GM19328 (cell line): Measurements from ENCODE around the gene TRIM44.
"Not testable (repeated sequence)": the region's sequence is repeated elsewhere in the genome, so short reads cannot be mapped to it uniquely, and the experiment has no call there.

Experiments used
- ATAC-seq: cut with Tn5 transposase; IDR thresholded peaks from one replicate; pipeline ENCODE4 v1.9.1; 2021; ENCODE audit warnings: mild to moderate bottlenecking, moderate library complexity; ENCODE audit not compliant: unreplicated experiment

TRIM44 gene

DNA sequence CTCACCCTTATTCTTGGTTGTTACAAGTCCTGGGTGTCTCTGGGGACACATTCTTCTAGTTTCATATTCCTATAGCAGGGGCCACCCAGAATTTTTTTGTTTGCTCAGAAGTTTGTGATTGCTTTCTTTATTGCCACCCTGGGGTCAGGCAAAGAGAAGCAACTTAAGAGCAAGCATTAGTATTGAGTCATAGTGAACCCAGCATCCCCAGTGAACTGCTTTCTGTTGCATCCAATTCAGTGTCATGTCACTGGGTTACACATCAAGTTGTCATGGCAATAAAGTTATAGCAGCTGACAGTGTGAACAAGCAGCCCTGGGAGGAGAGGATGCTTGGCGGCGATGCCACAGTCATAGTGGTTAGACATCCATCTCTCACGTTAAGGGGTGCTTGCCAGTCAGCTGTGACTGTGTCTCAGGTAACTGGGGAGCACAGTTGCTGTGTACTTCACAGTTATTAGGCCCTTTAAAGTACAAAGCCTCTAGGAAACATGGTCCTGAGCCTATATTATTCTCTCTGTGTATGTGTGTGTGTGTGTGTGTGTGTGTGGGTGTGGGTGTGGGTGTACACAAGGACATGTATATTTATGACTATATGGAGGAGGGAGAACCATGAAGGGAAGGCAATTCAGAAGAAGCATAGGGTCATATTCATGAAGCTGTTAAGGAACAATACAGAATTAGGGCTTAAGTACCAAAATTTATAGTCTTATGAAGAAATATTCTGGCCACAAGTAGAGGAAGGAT is 52.5 kb downstream of the TRIM44 start:
- peak; percentile 52 for ATAC-seq

DNA sequence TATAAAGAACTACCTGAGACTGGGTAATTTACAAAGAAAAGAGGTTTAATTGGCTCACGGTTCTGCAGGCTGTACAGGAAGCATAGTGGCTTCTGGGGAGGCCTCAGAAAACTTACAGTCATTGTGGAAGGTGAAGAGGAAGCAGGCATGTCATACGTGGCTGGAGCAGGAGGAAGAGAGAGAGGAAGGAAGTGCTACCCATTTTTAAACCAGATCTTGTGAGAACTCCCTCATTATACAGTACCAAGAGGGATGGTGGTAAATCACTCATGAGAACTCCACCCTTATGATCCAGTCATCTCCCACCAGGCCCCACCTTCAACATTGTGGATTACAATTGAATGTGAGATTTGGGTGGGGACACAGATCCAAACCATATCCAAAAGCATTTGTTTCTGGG is 53.1 kb downstream of the TRIM44 start:
- ATAC-seq: not testable (repeated sequence)

DNA sequence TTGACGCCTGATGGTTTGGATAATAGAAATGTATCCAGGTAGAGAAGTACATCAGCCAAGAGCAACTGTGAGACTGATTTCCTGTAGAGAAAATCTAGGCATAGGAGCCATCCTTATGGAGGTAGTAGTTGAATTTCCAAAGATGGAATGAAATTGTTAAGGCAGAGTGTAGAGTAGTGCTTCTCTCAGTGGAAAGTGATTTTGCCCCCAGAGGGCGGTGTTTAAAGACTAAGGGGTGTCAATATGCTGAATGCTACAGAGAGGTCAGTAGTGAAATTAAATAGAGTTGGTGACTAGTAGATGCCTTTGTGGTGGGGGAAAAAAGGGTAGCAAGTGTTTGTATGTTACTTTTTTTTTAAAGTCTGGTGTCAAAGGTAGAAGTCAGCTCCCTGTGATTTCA is 54.5 kb downstream of the TRIM44 start:
- no peak for ATAC-seq

DNA sequence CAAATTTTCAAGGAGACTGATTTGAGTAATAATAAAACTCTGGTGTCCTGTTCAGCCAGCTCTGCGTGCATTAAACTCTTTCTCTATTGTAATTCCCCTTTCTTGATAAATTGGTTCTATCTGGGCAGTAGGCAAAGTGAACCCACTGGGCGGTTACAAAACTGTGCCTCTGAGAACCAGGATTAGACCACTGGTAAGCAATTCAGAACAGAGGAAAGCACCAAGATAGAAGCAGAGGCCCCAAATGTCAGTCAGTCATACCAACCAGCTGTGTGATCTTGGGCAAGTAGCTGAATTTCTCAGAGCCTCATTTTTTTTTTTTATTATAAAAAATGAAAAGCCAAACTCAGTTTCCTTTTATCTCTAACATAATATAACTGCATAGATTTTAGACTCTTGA is 54.9 kb downstream of the TRIM44 start:
- no peak for ATAC-seq

DNA sequence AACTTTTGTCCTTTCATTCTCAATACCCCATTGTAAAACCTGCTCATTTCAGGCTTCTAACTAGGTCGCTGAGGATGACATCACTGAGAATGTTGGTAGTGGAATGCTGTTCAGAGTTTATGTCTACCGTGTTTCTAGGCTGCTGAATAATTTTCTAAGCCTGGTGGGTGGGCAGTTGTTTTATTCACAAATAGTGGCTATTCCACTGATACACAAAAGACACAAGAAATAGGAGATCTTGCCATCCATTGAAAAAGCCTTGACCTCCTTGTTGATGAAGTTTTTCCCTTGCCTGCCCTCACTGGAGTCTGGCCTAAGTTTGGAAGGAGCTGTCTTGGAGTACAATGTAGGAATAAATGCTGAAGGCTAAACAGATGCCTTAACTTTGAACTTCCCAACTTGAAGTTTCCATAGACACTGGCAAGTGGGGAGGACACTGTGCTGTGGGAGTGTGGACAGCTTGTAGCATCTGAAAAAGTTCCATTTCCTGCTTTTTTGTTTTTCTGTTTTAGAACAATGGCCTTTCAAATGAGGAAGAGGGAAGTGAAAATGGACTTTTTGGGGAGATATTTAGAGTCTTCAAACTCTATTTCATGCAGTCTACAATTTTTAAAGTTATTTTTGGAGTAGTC is 59.2 kb downstream of the TRIM44 start:
- peak; percentile 55 for ATAC-seq

DNA sequence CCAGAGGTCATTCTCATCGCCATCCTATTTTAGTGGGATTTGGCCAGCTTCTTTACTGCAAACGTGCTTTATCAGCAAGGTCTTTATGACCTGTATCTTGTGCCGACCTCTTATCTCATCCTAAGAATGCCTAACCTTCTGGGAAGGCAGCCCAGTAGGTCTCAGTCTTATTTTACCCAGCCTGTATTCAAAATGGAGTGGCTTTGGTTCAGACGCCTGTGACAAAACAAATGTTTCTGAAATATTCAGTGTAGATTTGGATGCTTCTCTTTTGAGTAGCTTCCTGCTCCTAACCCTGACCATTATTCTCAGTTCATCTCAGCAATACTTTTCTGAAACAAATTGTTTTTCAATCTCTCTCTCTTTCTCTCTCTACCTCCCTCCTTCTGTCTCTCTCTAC is 60.1 kb downstream of the TRIM44 start:
- no peak for ATAC-seq

DNA sequence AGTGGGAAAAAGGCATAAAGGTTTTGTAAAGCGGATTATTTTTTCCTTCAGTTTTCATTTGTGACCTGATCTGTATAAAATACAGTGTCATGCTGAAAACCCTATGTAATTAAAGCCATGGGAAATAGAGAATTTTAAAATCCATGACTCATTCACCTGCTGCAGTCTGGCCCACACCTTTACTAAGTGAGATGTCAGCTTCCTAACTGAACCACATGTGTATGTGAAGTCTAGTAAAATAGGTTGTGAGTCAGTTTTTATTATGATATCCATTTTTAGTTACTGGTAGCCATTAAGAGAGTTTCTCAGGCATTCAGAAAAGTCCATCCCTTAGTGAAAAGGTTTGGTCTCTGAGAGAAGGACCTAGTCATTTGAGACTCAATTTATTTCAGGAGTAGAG is 60.9 kb downstream of the TRIM44 start:
- no peak for ATAC-seq

DNA sequence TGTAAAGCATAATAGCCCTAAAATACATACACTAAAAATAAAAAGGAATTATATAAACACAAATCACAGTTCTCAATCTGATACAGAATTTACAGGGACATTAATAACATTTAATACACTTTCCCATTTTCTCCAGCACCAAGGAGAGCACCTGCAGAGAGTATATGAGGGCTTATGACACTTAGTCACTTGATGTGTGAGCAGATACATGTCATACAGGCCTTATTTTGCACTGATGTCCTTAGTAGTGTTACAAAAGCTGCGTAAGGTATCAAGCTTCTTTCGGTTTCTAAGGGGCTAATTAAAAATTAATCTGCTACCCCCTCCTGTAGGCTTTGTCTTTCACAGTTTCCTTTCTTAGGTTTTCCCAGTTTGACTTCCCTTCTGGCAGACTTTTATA is 61.3 kb downstream of the TRIM44 start:
- no peak for ATAC-seq

DNA sequence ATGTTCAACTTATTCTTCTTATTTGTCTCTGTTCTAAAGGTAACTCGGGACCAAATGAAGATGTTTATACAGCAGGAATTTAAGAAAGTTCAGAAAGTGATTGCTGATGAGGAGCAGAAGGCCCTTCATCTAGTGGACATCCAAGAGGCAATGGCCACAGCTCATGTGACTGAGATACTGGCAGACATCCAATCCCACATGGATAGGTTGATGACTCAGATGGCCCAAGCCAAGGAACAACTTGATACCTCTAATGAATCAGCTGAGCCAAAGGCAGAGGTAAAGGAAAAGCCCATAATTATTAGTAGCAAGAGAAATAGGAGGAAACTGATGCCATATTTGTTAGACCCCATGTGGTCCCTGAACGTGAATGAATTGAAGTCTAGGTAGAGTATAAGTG is 63.3 kb downstream of the TRIM44 start:
- ATAC-seq: no peak

DNA sequence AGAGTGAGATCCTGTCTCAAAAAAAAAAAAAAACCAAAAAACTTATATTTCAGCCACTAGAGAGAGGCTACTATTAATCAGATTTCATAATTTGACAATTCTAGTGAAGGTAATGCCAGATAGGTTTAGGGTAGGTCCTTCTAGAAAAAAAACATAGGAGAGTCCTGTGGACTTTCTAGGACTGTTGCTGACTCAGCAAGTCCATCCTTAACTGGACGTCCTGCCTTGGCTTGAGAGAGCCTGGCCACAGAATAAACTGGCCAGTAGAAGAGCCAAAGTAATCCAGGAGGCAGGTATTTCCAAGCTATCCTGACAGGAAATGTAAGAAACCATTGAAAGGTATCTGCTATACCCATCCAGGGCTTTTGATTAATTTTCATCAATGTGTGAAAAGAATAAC is 64.6 kb downstream of the TRIM44 start:
- ATAC-seq: no peak

DNA sequence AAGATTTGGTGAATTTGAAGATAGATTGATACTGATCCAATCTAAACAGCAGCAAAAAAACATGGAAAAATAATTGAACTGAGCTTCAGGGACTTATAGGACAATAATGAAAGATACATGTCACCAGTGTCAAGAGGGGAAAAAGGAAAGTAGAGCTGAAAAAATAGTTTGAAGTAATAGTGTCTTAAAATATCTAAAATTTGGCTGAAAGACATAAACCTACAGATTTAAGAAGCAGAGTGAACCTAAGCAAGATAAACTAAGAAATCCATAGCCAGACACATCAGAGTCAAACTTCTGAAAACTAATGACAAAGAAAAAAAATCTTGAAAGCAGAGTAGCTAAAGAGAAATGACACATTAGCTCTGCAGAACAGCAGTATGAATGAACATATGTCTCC is 67.7 kb downstream of the TRIM44 start:
- ATAC-seq: no peak

DNA sequence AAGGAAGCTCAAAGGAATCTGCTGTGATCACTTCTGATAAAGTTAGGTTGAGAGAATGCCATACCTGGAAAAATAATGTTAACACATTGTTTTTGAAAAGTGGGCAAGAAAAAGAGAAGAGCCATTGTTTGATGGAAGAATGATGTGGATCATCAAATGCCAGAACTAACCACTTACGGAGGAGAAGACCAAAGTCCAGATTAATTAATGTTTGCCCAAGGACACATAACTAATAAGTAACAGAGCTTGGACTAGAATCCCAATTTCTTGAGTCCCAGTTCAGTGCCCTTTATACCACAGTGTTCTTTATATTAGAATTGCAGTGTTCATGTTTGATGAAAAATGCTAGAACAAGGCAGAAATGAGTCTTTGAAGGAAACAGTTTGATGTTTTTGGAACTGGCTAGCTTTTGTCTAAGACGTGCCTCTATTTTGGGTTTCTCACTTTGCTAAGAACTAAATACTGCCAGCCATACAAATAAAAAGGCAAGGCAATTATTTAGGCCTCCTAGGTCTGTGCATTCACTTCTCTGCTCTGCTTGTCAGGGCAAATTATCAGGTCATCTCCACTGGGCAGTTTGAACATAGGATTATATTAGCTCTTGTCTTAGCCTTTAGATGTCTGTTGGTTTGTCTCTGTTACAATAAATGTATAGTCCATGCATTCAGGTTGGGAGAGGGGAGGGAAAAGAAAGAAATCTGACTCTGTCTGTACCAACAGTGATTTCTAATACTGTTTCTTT is 72.3 kb downstream of the TRIM44 start:
- ATAC-seq: no peak

DNA sequence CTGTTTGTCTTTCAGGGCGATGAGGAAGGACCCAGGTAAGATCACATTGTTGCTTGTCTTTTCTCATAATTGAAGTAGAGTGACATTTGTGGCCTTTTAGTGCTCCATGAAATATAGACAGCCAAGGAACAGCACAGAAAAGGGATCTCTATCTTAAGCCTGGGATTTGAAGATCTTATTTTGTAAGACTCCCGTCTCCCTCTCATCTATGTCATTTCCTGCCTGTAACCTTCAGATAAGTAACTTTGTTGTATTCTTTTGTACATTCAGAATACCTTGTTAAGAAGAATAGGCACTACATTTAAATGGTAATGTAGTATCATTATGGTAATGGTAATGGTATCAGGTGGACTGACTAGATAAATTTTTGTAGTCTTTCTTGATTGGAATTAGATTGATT is 72.8 kb downstream of the TRIM44 start:
- ATAC-seq: no peak

DNA sequence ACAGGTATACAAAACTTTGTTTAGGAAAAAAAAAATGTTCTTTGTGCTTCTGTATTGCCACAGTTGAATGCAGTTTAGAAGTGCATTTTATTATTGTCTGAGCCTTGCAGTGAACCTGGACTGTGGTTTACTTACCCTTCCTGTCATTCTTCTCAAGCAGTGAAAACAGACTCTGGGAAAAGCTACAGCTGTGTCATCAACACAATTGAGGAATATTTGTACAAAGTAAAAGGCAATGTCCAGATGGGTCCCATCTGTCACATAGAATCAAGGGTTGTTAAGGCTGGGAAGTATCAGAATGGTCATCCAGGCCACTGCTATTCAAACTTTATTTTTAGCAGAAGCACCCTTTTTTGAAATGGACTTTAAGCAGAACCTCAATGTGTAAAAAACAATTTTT is 73.3 kb downstream of the TRIM44 start:
- no peak for ATAC-seq

DNA sequence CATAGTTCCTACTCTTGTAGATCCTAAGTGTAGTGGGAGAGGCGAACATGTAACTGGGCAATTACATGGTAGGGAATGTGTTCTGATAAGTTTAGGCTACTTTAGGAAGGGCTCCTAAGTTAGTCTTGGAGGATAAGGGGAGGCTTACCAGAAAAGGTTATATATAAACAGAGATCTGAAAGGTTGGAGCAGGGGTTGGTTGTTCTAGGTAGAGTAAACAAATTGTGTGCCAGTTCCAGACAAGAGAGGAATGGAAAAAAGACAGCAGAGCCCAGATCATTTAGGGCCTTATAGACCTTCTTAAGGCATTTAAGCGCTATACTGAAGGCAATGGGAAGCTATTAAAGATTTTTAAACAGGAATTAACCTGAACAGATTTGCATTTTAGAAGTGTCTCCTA is 74.4 kb downstream of the TRIM44 start:
- ATAC-seq: no peak

DNA sequence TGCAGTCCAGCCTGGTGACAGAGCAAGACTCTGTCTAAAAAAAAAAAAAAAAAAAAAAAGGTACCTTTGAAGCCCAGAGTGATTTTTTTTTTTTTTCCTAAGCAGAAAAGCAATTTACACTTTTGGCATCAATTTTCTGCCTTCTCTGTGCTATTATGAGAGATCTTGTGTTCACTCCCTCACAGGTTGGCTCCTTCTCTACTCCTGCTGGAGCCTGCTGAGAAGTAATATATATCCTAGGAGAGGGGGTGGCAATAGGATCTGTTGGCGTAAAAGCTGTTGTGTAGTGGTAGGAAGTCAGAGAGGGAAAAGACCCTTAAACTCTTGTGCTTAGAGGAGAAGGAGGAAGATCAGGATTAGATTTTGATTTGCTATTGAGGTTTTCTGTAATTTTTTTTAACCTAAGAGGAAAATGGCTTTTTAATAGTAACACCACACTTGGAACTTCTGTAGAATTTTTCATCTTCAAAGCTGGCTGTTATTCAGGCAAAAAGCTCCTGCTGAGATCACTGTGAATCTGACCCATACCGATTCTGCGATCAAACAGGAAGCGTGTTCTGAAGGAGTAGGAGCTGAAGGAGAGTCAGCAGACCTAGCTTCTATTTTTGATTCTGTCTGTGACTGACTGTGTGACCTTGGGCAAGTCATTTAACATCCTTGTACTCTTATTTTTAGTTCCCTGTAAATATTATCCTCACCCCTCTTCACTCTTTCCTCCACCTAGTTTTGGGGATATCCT is 77.7 kb downstream of the TRIM44 start:
- no peak for ATAC-seq

DNA sequence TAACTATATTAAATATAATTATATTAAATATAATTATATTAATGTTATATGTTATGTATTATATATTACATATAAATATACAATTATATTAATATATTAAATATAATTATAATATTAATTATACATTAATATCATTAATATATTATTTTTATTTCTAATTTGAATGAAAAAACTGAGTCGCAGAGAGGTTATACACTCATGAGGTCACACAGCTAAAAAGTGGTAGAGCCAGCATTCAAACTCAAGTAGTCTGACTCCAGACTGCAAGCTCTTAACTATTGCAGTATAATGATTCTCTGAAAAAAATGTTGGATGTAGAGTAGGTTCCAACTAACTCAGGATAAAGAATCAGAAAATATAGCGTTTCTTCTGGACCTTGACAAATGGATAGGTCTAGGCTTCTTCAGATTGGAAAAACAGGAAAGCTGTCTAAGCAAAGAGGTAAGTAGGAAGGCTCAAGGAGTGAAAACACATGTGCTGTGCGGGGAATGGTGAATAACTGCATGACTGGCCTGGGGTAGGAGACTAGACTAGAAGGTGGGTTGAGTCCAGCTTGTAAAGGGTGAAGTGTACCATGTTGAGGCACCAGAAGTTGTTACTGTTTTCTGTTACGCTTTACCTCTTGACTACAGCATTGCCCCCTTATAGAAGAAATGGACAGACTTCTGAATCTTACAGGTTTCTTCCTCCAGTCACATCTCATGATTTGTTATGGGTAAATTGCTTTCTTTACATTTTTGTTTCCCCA is 80.3 kb downstream of the TRIM44 start:
- ATAC-seq: no peak

DNA sequence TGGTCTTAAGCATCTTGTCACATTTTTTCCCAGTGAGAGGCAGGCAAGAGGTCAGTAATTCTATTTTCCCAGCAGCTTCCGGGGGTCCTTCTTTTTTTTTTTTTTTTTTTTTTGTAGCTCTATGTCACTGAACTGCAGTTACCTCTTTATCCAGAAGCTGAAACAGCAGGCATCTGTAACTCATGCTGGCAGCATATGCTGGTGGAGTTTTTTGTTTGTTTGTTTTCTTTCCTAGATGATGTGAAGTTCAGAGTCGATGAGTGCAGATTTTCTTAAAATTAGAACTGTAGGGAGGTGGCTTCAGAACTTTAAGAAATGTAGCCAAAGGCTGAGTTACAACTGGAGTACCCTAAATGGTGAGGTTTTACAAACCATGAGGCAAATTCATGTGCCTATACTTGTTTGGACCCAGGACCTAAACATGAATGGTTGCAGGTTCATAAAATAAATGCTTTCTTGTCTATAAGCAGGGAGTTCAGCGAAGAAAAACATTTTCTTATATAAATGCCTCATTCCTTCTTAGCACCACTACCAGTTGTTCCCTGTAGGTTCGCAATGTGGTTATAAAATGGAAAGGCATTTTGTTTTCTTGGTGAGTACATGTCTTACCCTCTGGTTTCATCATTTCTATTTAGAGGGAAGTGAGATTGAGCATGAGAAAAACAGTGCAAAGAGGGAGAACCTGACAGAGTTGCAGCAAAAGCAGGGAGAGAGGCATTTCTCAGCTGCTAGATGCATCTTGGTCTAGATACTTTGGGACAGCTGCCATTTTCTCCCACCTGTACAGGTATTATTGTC is 84.0 kb downstream of the TRIM44 start:
- no peak for ATAC-seq

DNA sequence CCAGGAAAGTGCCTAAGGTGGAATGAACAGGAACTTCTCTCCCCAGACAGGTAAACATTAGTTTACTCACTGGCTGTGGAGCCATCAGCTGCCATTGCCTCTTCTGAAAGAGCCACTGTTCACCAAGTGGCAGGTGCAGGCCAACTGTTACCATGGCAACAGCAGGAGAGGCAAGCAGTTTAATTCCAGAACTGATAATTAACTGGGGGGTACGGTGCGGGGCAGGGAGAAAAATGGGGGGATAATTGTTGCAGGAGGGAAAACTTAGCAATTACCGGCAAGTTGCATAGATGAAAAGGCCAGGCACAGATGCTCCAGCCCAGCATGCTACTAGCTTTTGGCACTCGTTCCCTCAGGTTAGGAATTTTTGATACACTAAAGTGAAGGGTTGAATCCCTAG is 85.1 kb downstream of the TRIM44 start:
- no peak for ATAC-seq

DNA sequence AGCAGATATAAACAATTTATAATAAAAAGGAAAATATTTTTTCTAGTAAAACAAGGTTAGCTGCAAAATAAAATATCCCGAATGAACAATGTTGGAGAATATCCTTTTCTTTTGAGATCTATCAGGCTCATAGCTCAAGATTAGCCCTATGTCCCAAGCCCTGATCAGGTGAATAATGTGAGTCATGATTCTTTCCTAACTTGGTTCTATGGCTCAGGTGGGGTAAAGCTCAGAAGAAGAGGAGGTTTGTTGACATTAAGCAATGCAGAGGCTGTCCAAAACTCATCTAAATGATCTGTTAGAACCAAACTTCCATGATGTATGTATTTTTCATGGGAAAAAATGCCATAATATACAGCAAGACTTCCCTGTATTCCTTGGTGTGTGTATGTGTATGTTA is 86.1 kb downstream of the TRIM44 start:
- no peak for ATAC-seq
